Activated gamma-delta T cell (primary cell): ENCODE data around the gene DOCK2.
A peak's percentile ranks its signal among the peaks of the same experiment; 100 is the strongest.
"Not testable (repeated sequence)": the region's sequence is repeated elsewhere in the genome, so short reads cannot be mapped to it uniquely, and the experiment has no call there.

Experiments used
- DNase-seq: peaks from one replicate; lab custom pipeline; 2025; lab: John Stamatoyannopoulos, UW

The DOCK2 gene

DNA sequence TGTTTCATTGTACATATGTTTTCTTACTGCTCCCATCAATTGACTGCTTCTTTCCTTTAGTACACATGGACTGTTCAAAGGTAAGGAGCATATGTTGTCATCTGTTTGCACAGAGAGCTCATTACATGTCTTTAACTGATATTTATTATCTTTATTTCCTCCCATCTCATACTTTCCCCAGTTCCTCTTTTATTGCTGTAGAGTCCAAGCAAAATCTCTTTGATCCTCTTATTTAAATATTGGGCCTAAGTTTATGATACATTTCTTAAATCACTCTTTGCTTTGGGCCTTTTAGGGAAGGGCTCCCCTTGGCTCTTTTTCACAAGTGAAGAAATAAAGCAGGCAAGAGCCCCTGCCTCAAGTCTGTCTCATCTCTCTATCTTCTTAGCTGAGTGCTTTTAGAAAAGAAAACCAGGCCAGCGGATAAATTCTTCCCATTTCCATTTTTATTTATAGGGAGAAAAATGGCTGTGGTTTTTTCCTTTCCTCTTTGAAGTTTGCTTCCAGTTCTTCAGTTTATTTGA lies 152.4 kb downstream of the DOCK2 start:
- DNase-seq, result no peak

DNA sequence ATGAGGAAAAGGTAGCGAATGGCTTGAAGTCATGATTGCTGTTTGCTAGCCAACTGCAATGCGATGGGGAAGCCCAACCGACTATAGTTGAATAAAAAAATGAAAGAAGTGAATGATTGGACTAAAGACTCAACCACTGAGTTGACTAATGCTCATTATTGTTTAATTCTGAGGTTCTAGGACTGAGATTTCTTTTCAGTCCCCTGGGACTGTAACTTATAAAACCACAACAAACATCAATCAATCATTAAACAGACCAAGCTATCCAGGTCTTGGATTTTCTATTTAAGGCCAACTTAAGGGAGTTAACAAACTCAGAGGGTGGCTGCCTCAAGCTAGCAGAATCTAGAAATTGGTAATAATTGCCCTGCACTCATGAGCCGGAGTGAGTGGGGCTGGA lies 154.2 kb downstream of the DOCK2 start:
- no peak for DNase-seq

DNA sequence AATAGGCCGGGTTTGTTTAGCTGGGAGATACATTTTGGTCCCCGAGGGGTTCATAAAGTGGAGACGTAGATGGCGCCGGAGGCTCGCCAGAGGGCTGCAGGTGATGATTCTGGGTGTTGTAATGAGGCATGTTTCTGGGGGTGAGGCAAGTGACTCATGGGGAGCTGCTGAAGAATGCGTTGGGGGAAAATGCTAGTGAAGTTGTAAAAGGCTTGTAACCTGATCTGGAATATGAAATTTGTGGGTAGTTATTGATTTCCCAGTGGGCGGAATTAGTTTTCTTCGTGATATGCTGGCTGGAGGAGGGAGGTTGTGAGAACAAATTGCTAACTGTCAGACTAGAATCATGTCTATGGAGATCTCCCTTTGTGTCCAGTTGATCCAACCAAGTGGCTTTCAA lies 158.3 kb downstream of the DOCK2 start:
- DNase-seq, result peak; percentile 3

DNA sequence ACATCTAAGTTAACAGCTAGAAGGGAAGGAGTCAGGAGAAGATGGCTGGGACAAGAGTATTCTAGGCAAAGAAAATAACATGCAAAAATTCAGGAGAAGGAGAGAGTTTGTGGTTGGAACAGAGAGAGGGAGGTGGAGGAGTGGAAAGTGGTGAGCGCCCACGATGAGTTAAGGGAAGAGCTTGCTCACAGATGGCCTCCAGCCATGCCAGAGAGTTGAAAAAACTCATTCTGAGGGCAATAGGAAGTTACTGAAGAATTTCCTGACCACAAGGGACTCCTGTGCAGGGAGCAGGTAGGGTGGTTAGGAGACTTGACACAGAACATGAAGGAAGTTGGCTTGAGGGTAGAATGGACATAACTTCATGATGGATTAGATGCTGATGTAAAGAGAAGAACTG lies 159.7 kb downstream of the DOCK2 start:
- DNase-seq, result no peak

DNA sequence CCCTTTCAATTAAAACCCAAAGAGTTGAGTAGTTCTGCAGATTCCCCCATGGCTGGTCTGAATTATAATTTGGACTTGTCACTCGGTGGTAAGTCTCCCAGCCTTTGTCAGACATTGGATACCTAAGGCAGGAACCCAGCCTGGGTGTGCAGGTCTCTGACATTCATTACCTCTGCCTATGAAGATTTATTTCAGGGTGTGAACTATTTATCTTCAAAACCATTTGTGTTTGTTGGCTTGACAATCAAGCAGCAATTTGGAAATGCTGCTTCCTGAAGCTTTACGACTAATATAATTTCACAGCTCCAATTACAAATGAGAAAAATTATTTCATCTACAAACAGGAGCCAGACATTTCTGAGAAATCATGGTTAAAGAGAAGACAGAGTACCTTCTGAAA lies 160.5 kb downstream of the DOCK2 start:
- no peak for DNase-seq

DNA sequence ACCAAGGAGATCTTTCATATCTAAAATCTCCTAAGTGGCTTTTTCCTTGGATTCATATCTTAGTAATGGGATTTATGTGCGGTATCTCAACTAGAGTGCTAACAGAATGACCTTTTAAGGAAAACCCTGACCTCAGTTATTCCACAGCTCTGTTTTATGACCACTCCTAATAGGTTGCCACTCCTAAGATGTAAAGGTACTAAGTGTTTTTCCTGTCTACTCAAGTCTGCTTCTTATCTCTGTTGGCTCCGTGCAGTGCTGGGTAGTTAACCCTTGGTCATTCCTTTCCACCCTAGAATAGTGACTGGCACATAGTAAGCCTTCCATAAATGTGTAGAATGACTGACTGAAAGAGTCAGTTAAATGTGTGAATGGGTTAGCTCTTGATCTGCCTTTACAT lies 161.4 kb downstream of the DOCK2 start:
- no peak for DNase-seq

DNA sequence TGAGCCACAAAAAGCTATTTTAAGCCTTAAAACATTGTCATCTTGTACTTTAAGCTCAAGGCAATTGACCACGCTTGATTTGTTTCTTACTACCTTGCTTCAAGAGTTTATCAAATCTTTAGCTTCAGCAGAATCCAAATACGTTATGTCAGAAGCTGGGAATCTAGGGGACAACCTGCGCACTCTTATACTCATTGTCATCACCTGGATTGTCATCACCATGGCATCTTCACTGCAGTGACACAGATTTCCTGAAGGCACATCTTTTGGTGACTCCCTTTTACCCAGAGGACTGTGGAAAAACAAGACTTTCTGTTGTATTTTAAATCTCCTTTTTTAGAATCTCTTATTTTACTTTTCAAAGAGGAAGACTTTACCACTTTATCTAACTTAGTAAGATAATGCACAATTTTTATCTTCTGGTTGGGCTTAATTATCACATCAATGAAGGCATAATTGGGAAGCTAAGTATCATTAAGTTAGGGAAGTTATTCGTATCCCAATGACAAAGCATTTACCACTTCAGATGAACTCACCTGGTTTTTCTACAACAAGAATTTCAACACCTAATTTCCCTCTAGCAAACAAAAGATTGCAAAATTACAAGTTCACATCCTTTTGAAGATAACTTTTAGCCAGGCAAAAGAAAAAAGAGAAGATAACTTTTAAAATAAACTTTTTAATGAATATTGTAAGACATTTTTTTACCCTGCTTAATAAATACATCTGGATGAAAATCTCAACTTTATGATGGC lies 162.0 kb downstream of the DOCK2 start:
- no peak for DNase-seq

DNA sequence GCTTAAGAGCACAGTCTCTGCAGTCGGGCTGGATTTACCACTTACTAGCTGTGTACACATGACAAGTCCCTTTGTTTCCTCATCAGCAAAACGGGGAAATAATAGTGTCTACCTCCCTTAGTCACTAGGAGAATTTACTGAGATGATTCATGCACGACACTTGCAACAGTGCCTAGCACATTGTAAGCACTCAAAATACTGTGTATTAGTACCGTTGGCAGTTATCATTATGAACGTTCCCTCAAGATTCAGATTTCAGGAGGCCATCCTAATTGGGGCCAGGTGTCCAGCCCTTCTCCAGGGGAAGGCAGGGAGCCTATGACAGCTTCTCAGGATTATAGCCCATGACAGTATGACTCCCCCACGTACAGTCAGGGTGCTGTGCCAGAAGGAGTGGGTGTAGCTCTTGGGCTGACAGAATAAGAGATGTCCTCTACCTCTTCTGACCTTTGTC lies 164.3 kb downstream of the DOCK2 start:
- no peak for DNase-seq

DNA sequence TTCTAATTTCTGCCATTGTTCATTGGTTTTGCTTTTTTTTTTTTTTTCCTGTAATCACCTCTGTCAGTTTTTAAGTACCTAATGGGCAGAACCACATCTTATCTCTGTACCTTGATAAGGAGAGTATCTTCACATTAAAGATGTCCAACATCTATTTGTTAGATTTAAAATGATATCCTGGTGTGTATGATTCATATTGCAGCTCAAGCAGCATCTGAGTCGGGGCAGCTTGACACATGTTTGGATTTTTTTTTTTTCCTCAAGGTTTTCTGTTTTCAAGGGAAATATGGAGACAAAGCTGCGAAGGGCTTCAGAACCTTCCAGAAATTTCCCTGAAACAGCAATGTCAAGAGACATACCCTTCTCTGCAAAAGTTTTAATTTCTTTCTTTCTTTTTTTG lies 164.7 kb downstream of the DOCK2 start:
- no peak for DNase-seq

DNA sequence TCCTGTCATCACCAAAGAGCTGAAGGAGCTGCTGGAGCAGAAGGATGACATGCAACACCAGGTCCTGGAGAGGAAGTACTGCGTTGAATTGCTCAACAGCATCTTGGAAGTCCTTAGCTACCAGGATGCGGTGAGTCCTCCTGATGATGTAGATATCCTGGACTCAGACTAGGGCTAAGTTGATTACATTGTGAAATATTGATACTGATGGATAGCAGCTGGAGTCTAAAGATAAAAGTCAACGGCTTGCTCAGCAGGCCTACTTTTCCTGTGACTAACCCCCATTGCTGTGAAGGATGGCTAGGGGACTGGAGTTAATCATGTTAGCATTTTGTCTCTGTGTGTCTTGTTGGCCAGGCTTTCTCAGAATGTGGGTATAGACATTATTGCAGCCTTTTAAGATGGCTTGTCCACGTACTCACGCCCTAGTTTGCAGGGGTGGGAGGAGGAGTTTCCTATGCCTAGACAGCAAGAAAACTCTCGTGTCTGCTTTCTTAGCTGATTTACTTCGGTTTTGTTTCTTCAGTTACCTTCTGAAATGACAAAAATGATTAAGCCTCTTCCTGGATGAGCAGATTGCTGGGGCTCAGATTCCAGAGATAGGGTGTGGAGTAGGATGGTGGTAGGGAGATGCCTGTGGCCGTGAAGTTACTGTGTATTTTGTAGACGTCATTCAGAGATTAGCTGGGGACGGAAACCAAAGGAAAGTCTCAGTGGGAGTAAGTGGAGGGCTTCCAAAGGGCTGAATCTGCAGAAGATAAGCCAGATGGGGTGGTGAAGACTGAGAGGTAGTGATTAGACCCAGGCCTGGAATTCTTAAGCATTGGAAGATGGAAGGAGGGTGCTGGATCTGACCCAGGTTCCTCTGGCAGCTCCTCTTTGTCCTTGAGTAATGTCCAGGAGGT lies 166.3 kb downstream of the DOCK2 start:
- DNase-seq, result no peak

DNA sequence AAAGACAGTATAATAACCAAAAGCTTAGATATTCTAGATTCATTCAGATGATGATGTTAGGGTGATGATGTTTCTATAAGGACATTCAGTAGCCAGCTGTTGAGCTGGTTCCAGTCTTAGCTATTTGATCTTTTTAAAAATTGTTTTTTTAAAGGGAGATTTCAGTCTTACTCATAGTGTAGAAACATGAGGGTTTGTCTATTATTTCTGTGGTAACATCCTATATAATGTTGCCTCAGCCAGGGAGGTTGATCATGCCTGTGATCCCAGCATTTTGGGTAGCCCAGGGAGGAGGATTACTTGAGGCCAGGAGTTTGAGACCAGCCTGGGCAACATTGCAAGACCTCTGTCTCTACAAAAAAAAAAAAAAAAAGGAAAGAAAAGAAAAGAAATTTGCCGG lies 167.8 kb downstream of the DOCK2 start:
- DNase-seq, result no peak

DNA sequence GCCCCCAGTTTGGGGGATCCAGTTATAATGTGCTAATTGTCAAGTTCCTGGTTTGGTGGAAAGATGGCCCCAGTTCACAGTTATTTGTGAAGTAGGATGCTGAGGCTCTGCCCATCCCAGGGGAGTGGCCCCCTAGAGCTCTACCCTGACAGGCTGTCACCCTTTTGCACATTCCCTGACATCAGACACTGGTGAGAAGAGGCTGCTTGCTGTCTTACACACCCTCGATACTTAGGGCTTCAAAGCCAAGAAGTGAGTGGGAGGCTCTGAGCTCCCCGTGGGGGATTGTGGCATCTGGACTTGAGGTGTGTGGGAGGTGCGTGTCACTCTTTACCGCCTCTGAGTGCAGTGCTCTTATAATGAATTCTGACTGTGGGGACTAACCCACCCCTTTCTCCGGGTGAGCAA lies 168.5 kb downstream of the DOCK2 start:
- no peak for DNase-seq

DNA sequence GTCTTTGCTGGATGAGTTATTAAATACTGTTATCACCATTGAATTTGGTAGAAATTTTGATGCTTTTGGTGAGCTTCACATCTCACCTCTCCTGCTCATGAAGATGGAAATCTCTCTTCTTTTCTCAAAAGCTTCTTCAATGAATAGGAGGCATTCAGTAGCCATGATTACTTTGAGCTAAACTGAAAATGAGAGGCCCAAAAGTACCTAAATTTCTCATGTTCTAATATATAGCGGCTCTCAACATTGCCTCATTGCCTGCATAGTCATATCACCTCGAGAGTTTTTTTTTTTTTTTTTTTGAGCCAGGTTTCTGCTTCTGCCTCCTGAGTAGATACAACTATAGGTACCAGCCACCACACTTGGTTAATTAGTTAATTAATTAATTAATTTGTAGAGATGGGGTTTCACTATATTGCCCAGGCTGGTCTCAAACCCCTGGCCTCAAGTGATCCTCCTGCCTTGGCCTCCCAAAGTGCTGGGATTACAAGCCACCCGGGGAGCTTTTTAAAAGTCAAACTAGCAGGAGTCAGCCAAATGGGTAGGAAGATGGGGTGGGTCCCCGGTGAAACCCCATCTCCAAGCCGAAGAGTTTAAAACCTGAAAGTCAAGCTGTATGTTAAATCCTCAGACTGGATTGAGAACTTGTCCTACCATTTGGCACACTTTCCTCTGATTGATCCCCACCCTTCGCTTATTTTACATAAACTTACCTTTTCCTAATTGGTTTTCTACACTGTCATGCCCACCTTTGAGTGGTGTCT lies 169.0 kb downstream of the DOCK2 start:
- DNase-seq, result no peak

DNA sequence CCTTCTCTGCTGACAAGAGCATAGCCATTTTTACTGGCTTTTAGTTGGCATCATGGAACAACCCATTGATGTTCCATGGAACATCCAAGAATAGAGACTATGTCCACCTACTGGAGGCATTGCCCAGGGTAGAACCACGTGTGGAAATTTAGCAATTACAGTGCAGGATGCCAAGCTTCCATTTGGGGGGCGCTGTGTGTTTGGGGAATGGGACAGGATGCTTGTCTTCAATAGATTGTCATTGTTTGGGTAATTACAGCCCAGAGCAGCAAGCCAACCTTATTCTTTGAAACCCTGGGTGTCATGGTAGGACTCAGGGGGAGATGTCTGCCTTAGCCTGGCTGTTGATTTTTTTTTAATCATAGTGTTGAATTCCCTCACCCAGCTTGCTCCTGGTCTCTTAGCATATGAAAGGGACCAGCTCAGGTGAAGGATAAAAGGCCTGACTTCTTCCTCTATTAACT lies 171.1 kb downstream of the DOCK2 start:
- no peak for DNase-seq

DNA sequence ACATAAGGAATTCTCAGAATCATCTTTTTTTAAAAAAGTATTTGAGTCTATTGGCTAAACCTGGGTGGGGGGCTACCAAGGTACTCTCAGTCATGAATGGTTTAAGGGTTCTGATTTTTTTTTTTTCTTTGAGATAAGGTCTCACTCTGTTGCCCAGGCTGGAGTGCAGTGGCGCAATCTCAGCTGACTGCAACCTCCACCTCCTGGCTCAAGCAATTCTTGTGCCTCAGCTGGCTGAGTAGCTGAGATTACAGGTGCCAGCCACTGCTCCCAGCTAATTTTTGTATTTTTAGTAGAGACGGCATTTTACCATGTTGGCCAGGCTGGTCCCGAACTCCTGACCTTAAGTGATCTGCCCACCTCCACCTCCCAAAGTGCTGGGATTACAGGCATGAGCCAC lies 171.8 kb downstream of the DOCK2 start:
- DNase-seq, result not testable (repeated sequence)

DNA sequence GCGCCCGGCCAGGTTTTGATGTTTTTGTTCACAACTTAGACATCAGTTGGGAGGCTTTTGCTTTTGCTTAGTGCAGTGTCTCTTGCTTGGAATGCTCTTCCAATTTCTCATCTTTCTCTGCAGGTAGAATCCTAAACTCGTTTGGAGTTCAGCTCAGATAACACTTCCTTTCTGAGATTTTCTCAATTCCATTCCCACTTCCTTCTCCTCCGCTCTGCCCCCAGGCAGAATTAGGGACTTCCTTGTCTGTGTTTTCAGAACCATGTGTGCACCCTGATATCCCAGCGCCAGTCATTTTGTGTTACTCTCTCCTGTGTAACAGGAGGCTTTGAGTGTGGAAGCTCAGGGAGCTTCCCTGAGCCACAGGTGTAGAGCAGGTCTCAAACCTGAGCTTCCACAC lies 172.2 kb downstream of the DOCK2 start:
- no peak for DNase-seq

DNA sequence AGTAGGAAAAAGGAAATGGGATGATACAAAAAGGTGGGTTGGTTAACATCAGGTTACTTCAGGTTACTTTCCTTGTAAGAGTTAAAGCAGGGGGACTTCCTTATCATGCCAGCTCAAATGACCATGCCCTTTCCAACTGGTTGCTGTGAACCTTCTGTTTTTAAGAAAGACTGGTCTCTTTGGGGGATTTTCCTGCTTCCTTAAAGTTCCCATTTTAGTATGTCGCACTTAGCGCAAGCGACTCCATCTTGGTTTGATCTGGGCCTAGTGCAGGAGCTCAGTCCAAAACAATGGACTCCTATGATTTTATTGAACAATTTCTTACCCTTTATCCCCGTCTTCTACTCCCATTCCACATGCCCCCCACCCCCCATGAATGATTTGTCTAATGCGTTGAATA lies 173.4 kb downstream of the DOCK2 start:
- no peak for DNase-seq

DNA sequence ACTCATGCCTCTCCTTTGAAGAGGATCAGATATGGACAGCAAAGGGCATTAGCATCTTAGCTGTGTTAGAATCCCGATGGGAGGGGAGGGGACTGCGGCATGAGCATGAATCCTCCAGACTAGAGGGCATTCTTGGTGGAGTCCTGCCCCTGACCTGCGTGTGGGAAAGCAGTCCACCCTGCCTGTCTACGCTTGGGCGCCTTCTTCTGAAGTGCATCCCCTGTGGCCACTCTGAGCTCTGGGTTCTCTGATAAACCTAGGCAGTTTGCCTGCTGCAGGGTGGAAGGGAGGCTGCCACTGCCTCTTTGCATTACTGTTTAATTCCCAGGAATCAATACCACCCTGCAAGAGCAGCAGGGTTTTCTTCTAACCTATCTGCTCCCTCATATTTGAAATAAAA lies 173.9 kb downstream of the DOCK2 start:
- DNase-seq, result no peak

DNA sequence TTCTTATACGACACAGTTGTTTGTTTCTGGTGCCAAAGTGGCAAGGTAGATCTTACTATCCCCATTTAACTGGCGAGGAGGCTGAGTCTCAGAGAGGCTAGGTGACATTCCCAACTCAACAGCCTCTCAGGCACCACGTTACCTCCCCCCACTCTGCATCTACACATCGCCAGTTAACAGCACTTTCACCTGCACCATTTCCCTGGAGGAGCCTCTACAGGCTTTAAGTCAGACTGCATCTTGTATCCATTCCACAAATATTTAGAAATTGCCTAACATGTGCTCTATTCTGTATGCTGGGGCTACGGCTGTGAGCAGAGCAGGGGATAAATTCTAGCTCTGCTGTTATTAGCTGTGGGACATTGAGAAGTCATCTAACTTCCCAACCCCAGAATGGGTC lies 174.6 kb downstream of the DOCK2 start:
- DNase-seq, result no peak

DNA sequence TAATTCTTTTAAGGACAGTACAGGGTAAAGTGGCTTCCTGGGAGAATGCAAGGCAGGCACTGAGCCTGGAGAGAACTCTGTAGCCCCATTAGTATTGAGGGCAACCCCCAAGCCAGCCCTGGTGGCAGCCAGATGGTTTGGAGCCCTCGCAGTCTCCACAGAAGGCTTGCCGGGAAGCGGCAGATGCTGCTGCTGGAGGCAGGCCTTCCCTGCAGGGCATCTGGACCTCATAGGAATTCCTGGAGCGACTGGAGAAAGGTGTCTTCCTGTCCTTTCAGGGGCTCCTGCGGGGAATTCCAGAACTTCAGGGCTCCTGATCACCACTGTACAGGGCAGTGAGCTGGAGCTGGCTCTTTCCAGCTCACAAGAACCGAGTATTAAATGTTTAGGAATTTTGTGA lies 175.7 kb downstream of the DOCK2 start:
- no peak for DNase-seq

DNA sequence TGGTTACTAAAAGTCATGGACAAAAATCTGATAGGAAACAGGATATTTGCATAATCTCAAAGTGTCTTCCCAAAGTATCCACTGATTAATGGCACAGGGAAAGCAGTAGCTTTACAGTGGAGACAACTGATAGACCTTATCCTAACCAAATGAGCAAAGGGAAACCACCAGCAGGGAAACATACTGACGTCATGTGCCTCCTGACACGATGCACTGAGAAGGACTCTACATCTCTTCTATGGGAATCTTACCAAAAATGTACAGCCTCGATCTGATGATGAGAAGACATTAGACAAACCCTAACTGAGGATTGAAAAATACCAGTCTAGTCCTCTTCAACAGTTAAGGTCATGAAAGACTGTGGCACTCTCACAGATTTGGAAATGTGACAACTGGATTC lies 177.0 kb downstream of the DOCK2 start:
- no peak for DNase-seq

DNA sequence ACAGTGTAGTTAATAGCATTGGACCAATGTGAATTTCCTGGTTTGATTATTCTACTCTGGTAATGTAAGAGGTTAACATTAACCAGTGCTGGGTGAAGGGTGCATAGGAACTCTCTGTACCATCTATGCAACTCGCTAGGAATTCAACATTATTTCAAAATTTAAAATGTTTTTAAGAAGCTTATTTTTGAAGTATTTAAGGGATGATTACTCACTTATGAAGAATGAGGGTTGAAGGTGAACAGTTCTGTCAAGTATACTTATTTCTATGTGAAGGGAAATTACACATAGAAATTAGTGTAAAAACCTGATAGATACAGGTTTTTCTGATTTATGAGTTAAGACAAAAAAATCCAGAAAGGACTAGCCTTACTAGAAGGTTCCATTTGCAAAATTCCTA lies 177.4 kb downstream of the DOCK2 start:
- no peak for DNase-seq
